SK-N-SH (cell line): Measurements from ENCODE around the gene PGLYRP4. TPM values are rescaled to one million over a fixed set of nuclear protein-coding genes. Genes with fewer than 3 reads are reported as not detected.

Source experiments
- CTCF ChIA-PET: fragments of 300-600, 350-600 bp; formaldehyde crosslinking; extraction: SDS; loops from one replicate; lab custom pipeline; 2021; lab: Yijun Ruan, JAX
- POLR2A ChIA-PET: fragments of 350-600 bp; sonication (Branson Sonifier 250); formaldehyde crosslinking; extraction: SDS; loops from one replicate; lab custom pipeline; 2020; ENCODE audit warnings: antibody characterized with exemption, inconsistent platforms; lab: Yijun Ruan, JAX
- DNase-seq: peaks from one replicate; pipeline ENCODE4 v3.0.0; 2012
- H2AFZ ChIP-seq: fragments of 200-600 bp; sonication (generic); 2 replicates; pipeline ENCODE4 v1.8.1; 2016; ENCODE audit warnings: antibody characterized with exemption, mild to moderate bottlenecking, low read depth
- H3F3A ChIP-seq: fragments of 200-600 bp; sonication (generic); replicated peaks from 2 replicates; pipeline ENCODE3; 2016; ENCODE audit warnings: antibody characterized with exemption, mild to moderate bottlenecking; ENCODE audit not compliant: insufficient read depth
- H3K27ac ChIP-seq, 2 experiments: fragments of 200-500 bp in 1 of 2; fragments of 200-600 bp in 1 of 2; sonication (Bioruptor generic) in 1 of 2; sonication (generic), shearing (Covaris generic) in 1 of 2; 2 replicates each; pipeline versions ENCODE4 v1.5.1 to v1.6.1; 2014 to 2016; ENCODE audit warnings: low read depth in 2 of 2, inconsistent platforms in 1 of 2, low read length in 1 of 2, mild to moderate bottlenecking in 1 of 2, mixed read lengths in 1 of 2
- H3K27me3 ChIP-seq: fragments of 200-600 bp; sonication (generic), shearing (Covaris generic); 2 replicates; pipeline ENCODE4 v1.6.1; 2016; ENCODE audit warnings: mixed run types; ENCODE audit not compliant: insufficient read depth
- H3K36me3 ChIP-seq, 2 experiments: fragments of 200-500 bp in 1 of 2; fragments of 200-600 bp in 1 of 2; sonication (Bioruptor generic) in 1 of 2; sonication (generic) in 1 of 2; replicated peaks in 1 of 2; 2 replicates each; pipeline versions ENCODE3 to v1.5.1; 2014 to 2016; ENCODE audit warnings: low read length in 1 of 2, mild to moderate bottlenecking in 1 of 2; ENCODE audit not compliant: insufficient read depth in 2 of 2, control insufficient read depth in 1 of 2
- H3K4me1 ChIP-seq, 2 experiments: fragments of 200-500 bp in 1 of 2; fragments of 200-600 bp in 1 of 2; sonication (Bioruptor generic) in 1 of 2; sonication (generic), shearing (Covaris generic) in 1 of 2; 2 replicates each; pipeline versions ENCODE4 v1.5.1 to v1.6.1; 2014 to 2016; ENCODE audit warnings: low read depth in 1 of 2, low read length in 1 of 2, mixed run types in 1 of 2; ENCODE audit not compliant: insufficient read depth in 2 of 2, control insufficient read depth in 1 of 2
- H3K4me2 ChIP-seq: fragments of 200-600 bp; sonication (generic), shearing (Covaris generic); 2 replicates; pipeline ENCODE4 v1.6.1; 2017; ENCODE audit warnings: mixed run types
- H3K4me3 ChIP-seq, 2 experiments: fragments of 200-500 bp in 1 of 2; fragments of 200-600 bp in 1 of 2; sonication (Bioruptor generic) in 1 of 2; sonication (generic), shearing (Covaris generic) in 1 of 2; 2 replicates each; pipeline versions ENCODE4 v1.5.1 to v1.8.1; 2014 to 2016; ENCODE audit warnings: low read depth in 2 of 2, inconsistent platforms in 1 of 2, low read length in 1 of 2, mild to moderate bottlenecking in 1 of 2, mixed read lengths in 1 of 2, moderate library complexity in 1 of 2
- H3K79me2 ChIP-seq: fragments of 200-600 bp; sonication (generic); 2 replicates; pipeline ENCODE4 v1.8.1; 2017; ENCODE audit warnings: mild to moderate bottlenecking; ENCODE audit not compliant: insufficient read depth
- H3K9ac ChIP-seq: fragments of 200-600 bp; sonication (generic); 2 replicates; pipeline ENCODE4 v1.6.1; 2017; ENCODE audit warnings: mixed run types
- H3K9me2 ChIP-seq: fragments of 200-600 bp; sonication (generic); 2 replicates; pipeline ENCODE4 v1.6.1; 2017; ENCODE audit warnings: mixed run types
- H3K9me3 ChIP-seq: fragments of 200-600 bp; sonication (generic); 2 replicates; pipeline ENCODE4 v1.6.1; 2017; ENCODE audit warnings: mixed run types, mild to moderate bottlenecking, moderate library complexity
- H4K20me1 ChIP-seq: fragments of 200-600 bp; sonication (generic); 2 replicates; pipeline ENCODE4 v1.6.1; 2017; ENCODE audit warnings: mild to moderate bottlenecking, mixed run types; ENCODE audit not compliant: insufficient read depth
- CHD2 ChIP-seq: fragments of 150-350 bp; IDR thresholded peaks from 2 replicates; pipeline ENCODE4 v1.6.1; 2018; ENCODE audit warnings: low read length; ENCODE audit not compliant: partially characterized antibody
- EP300 ChIP-seq, 2 experiments: IDR thresholded peaks; 2 replicates each; pipeline versions ENCODE4 v1.4.0 to v1.6.1; 2012; ENCODE audit warnings: borderline replicate concordance in 1 of 2, low read depth in 1 of 2, low read length in 1 of 2
- FOXJ3 ChIP-seq: sonication (generic); formaldehyde crosslinking; IDR thresholded peaks from 2 replicates; pipeline ENCODE4 v1.5.1; 2020; ENCODE audit warnings: mild to moderate bottlenecking, missing genetic modification reagents
- GABPA ChIP-seq: IDR thresholded peaks from 2 replicates; pipeline ENCODE4 v1.4.0; 2012; ENCODE audit warnings: low read depth, mild to moderate bottlenecking
- GATA2 ChIP-seq: sonication (generic); formaldehyde crosslinking; IDR thresholded peaks from 2 replicates; pipeline ENCODE4 v1.5.0; 2020; ENCODE audit warnings: mild to moderate bottlenecking, missing genetic modification reagents
- JUND ChIP-seq: IDR thresholded peaks from 2 replicates; pipeline ENCODE4 v1.4.0; 2012
- MAX ChIP-seq: IDR thresholded peaks from 2 replicates; pipeline ENCODE4 v1.4.0; 2012; ENCODE audit warnings: low read depth
- MEF2A ChIP-seq: IDR thresholded peaks from 2 replicates; pipeline ENCODE4 v1.4.0; 2012; ENCODE audit warnings: low read depth, borderline replicate concordance
- MXI1 ChIP-seq: IDR thresholded peaks from 2 replicates; pipeline ENCODE4 v1.6.1; 2012; ENCODE audit warnings: mild to moderate bottlenecking, low read depth, low read length, improper control_type of control experiment
- NFIC ChIP-seq: IDR thresholded peaks from 2 replicates; pipeline ENCODE4 v1.4.0; 2012; ENCODE audit warnings: borderline replicate concordance
- NRF1 ChIP-seq: IDR thresholded peaks from 2 replicates; pipeline ENCODE4 v1.6.1; 2012; ENCODE audit warnings: low read depth, mild to moderate bottlenecking, low read length
- REST ChIP-seq: IDR thresholded peaks from 2 replicates; pipeline ENCODE4 v1.6.1; 2012; ENCODE audit warnings: mild to moderate bottlenecking, low read depth, low read length, moderate library complexity
- RFX5 ChIP-seq: IDR thresholded peaks from 2 replicates; pipeline ENCODE4 v1.6.1; 2012; ENCODE audit warnings: mild to moderate bottlenecking, improper control_type of control experiment, low read length
- RXRA ChIP-seq: IDR thresholded peaks from 2 replicates; pipeline ENCODE4 v1.4.0; 2012; ENCODE audit warnings: low read depth, mild to moderate bottlenecking, borderline replicate concordance
- SMC3 ChIP-seq: IDR thresholded peaks from 2 replicates; pipeline ENCODE4 v1.6.1; 2012; ENCODE audit warnings: low read depth, low read length, improper control_type of control experiment
- TAF1 ChIP-seq: IDR thresholded peaks from 2 replicates; pipeline ENCODE4 v1.6.1; 2012; ENCODE audit warnings: low read depth, mild to moderate bottlenecking, low read length, moderate library complexity, borderline replicate concordance
- TCF12 ChIP-seq: IDR thresholded peaks from 2 replicates; pipeline ENCODE4 v1.4.0; 2012
- USF1 ChIP-seq: IDR thresholded peaks from 2 replicates; pipeline ENCODE4 v1.4.0; 2012; ENCODE audit warnings: low read depth, borderline replicate concordance
- ZBTB33 ChIP-seq: IDR thresholded peaks from 2 replicates; pipeline ENCODE4 v1.4.0; 2012; ENCODE audit warnings: low read depth, borderline replicate concordance
- WGBS: methylation state at CpG from one replicate; pipeline ENCODE4 v1.1.6; 2017; ENCODE audit warnings: low lambda C conversion rate; 5-methylcytosine and 5-hydroxymethylcytosine counted together
- polyA plus RNA-seq, 3 experiments: library from polyadenylated mRNA; depleted of rRNA; stranded (reverse); fragments of >200 nt; gene quantifications; 2 replicates each; pipeline ENCODE4 v1.2.3, GENCODE V29; 2012
- TF ChIP-seq, protein P1 (sequence below): IDR thresholded peaks from 2 replicates; pipeline ENCODE4; 2012
- TF ChIP-seq, protein P2 (sequence below): fragments of 150-350 bp; IDR thresholded peaks from 2 replicates; pipeline ENCODE4 v1.6.1; 2016; ENCODE audit warnings: mild to moderate bottlenecking, low read depth, low read length

The PGLYRP4 gene
- polyA plus RNA-seq, 1 of the 3 experiments (the other 2 are of a cell fraction): not detected

GRCh38 chr1:153312570-153313186 lies 36.0 kb downstream of the PGLYRP4 start, which contains the start of gene PGLYRP3 (continued):
- TF ChIP-seq, protein P1, sequence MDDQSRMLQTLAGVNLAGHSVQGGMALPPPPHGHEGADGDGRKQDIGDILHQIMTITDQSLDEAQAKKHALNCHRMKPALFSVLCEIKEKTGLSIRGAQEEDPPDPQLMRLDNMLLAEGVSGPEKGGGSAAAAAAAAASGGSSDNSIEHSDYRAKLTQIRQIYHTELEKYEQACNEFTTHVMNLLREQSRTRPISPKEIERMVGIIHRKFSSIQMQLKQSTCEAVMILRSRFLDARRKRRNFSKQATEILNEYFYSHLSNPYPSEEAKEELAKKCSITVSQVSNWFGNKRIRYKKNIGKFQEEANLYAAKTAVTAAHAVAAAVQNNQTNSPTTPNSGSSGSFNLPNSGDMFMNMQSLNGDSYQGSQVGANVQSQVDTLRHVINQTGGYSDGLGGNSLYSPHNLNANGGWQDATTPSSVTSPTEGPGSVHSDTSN: no peak

DNA sequence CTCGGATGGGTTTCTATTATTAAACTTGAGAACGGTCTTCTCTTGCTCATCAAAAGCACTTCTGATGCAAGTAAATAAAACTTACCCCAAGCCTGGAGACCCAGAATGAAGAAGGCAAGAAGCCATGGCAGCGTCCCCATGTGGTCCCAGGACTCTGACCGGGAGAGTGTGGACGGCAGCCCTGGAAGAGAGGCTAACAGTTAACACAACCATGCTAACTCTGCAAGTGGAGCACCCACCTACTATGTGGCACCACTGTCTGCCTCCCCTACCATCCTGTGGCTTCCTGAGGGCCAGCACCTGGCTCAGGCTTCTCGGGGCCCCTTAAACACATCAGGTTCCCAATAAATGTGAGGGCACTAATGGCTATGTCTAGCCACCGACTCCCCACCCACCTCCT lies 38.1 kb downstream of the PGLYRP4 start:
- Histone ChIP-seq H2AFZ (no peak overlapping the region), H3F3A (no peaks in the 10 kb centered on the region), H4K20me1 (no peaks in the 10 kb centered on the region), H3K9me2 (no peaks in the 10 kb centered on the region), H3K36me3 (no peaks in the 10 kb centered on the region), H3K9ac (no peak overlapping the region), H3K4me3 (no peak overlapping the region), H3K9me3 (no peaks in the 10 kb centered on the region), H3K4me2 (peak overlapping the region; percentile 15), H3K79me2 (no peaks in the 10 kb centered on the region), H3K27ac (no peak overlapping the region), H3K27me3 (peaks cover 30% of the 10 kb centered on the region; the same call in 1 of the 2 replicates), H3K4me1 (no peaks in the 10 kb centered on the region)
- POLR2A ChIA-PET: no interaction called here
- no peak for DNase-seq
- WGBS: 0% methylated on average over 5 of the region's 7 CpGs
- CTCF ChIA-PET: interaction anchor here (0.6 to 0.9 kb wide), 2 partner anchors 48 to 451 kb away, joined by 3 to 4 read pairs; partner anchors contain the start of gene LCE7A
- TF ChIP-seq MXI1: no peak
- TF ChIP-seq TCF12: no peak
- TF ChIP-seq CHD2: no peak
- TF ChIP-seq, protein P2, sequence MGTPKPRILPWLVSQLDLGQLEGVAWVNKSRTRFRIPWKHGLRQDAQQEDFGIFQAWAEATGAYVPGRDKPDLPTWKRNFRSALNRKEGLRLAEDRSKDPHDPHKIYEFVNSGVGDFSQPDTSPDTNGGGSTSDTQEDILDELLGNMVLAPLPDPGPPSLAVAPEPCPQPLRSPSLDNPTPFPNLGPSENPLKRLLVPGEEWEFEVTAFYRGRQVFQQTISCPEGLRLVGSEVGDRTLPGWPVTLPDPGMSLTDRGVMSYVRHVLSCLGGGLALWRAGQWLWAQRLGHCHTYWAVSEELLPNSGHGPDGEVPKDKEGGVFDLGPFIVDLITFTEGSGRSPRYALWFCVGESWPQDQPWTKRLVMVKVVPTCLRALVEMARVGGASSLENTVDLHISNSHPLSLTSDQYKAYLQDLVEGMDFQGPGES: no peak
- no peak for TF ChIP-seq RFX5
- no peak for TF ChIP-seq JUND
- TF ChIP-seq NFIC: no peak
- TF ChIP-seq SMC3: no peak
- no peak for TF ChIP-seq EP300 (IDR thresholded peaks at IDR 0.05; ENCODE audit: borderline replicate concordance in 1 of 2, low read depth in 1 of 2, low read length in 1 of 2)
- no peak for TF ChIP-seq NRF1
- no peak for TF ChIP-seq GABPA
- TF ChIP-seq MAX: no peak
- no peak for TF ChIP-seq USF1
- no peak for TF ChIP-seq REST
- TF ChIP-seq FOXJ3 (CRISPR knock-in tag): no peak
- no peak for TF ChIP-seq ZBTB33
- TF ChIP-seq GATA2 (CRISPR knock-in tag): no peak
- no peak for TF ChIP-seq MEF2A
- no peak for TF ChIP-seq RXRA
- TF ChIP-seq TAF1: no peak
- TF ChIP-seq, all 33 proteins: peak for 0
